OCI-LY7 (cell line): ENCODE data around the gene KMT5B. TPM values are rescaled to one million over a fixed set of nuclear protein-coding genes. Genes with fewer than 3 reads are reported as not detected.

ENCODE experiments used
- BruUV-seq: library from RNA; stranded (reverse); fragments of 400-500 nt; replicated peaks from 2 replicates; lab custom pipeline; 2021; lab: Mats Ljungman, UMichigan
- CTCF ChIA-PET: fragments of 300-600 bp; sonication (Branson Sonifier 250); formaldehyde crosslinking; loops from one replicate; lab custom pipeline; 2022; ENCODE audit warnings: antibody characterized with exemption; ENCODE audit not compliant: unreplicated experiment; lab: Charles Lee
- POLR2A ChIA-PET: fragments of 300-600 bp; sonication (Branson Sonifier 250); formaldehyde crosslinking; loops from one replicate; lab custom pipeline; 2022; ENCODE audit warnings: antibody characterized with exemption; lab: Charles Lee
- DNase-seq: peaks from one replicate; pipeline ENCODE4 v3.0.0-alpha.2; 2015; ENCODE audit warnings: low spot score
- H2AFZ ChIP-seq: fragments of 200-600 bp; sonication (generic), shearing (Covaris generic); 2 replicates; pipeline ENCODE4 v1.6.1; 2014; ENCODE audit warnings: mild to moderate bottlenecking, antibody characterized with exemption, low read length, moderate library complexity
- H3K27ac ChIP-seq: fragments of 200-600 bp; sonication (generic); 2 replicates; pipeline ENCODE4 v1.5.1; 2014; ENCODE audit warnings: mixed run types, low read depth, mild to moderate bottlenecking, moderate library complexity, low read length, inconsistent platforms; ENCODE audit not compliant: poor library complexity, severe bottlenecking
- H3K36me3 ChIP-seq: fragments of 200-600 bp; sonication (generic); 2 replicates; pipeline ENCODE4 v1.6.1; 2014; ENCODE audit warnings: mild to moderate bottlenecking, antibody characterized with exemption, low read length, moderate library complexity, mixed read lengths; ENCODE audit not compliant: insufficient read depth
- H3K4me1 ChIP-seq: fragments of 200-600 bp; sonication (generic); 2 replicates; pipeline ENCODE4 v1.5.1; 2014; ENCODE audit warnings: mild to moderate bottlenecking, low read length; ENCODE audit not compliant: insufficient read depth, poor library complexity, severe bottlenecking
- H3K4me2 ChIP-seq: fragments of 200-600 bp; sonication (generic); 2 replicates; pipeline ENCODE4 v1.6.1; 2014; ENCODE audit warnings: mild to moderate bottlenecking, low read length
- H3K4me3 ChIP-seq: fragments of 200-600 bp; sonication (generic); 2 replicates; pipeline ENCODE4 v1.5.1; 2014; ENCODE audit warnings: mild to moderate bottlenecking, low read depth, low read length; ENCODE audit not compliant: poor library complexity, severe bottlenecking
- H3K79me2 ChIP-seq: fragments of 200-600 bp; sonication (generic); 2 replicates; pipeline ENCODE4 v1.6.1; 2016; ENCODE audit warnings: low read depth, mild to moderate bottlenecking, low read length, moderate library complexity, mixed read lengths; ENCODE audit not compliant: insufficient read depth
- H3K9me2 ChIP-seq: fragments of 200-600 bp; sonication (generic); 2 replicates; pipeline ENCODE4 v1.6.1; 2016; ENCODE audit warnings: mild to moderate bottlenecking, low read length, mixed read lengths; ENCODE audit not compliant: insufficient read depth
- H3K9me3 ChIP-seq: fragments of 200-600 bp; sonication (generic); 2 replicates; pipeline ENCODE4 v1.6.1; 2014; ENCODE audit warnings: mild to moderate bottlenecking, mixed run types, low read length, mixed read lengths
- H4K20me1 ChIP-seq: fragments of 200-600 bp; sonication (generic); 2 replicates; pipeline ENCODE4 v1.6.1; 2014; ENCODE audit warnings: mild to moderate bottlenecking, antibody characterized with exemption, low read length, moderate library complexity, mixed read lengths; ENCODE audit not compliant: insufficient read depth
- CTCF ChIP-seq: fragments of 200-600 bp; sonication (generic); conservative IDR thresholded peaks from 2 replicates; pipeline ENCODE4 v1.5.1; 2014; ENCODE audit warnings: mild to moderate bottlenecking, antibody characterized with exemption, low read length, moderate library complexity, mixed read lengths
- EZH2phosphoT487 ChIP-seq: fragments of 200-600 bp; sonication (generic); IDR thresholded peaks from 2 replicates; pipeline ENCODE4 v1.6.1; 2018; ENCODE audit warnings: low read depth, borderline replicate concordance, mild to moderate bottlenecking, mixed run types, antibody characterized with exemption, low read length, moderate library complexity, mixed read lengths
- intact Hi-C: fragments of 100-400 bp; cut with micrococcal nuclease; formaldehyde crosslinking; loops from one replicate; pipeline ENCODE4 v1.10.0; 2022; ENCODE audit not compliant: unreplicated experiment
- total RNA-seq, 2 experiments: library from RNA; depleted of rRNA in 1 of 2; stranded (reverse); fragments of >200 nt in 1 of 2; shearing (Covaris generic) in 1 of 2; gene quantifications; 2 replicates each; pipeline ENCODE4 v1.2.3, GENCODE V29; 2014 to 2022

KMT5B gene
- total RNA-seq, 2 experiments from 2014 or later = 14.3 to 28.8 TPM

GRCh38 chr11:68173926-68174325 lies 39.2 kb downstream of the KMT5B start:
- POLR2A ChIA-PET = no interaction called here
- Histone ChIP-seq H3K4me3 (no peak overlapping the region), H3K4me1 (no peaks in the 10 kb centered on the region), H2AFZ (no peak overlapping the region), H3K9me3 (no peaks in the 10 kb centered on the region), H3K36me3 (peaks cover 52% of the 10 kb centered on the region), H3K4me2 (no peak overlapping the region), H3K79me2 (no peaks in the 10 kb centered on the region), H4K20me1 (no peaks in the 10 kb centered on the region), H3K27ac (no peak overlapping the region), H3K9me2 (no peaks in the 10 kb centered on the region)
- BruUV-seq = no TSS peak
- DNase-seq = no peak
- no peak for TF ChIP-seq EZH2phosphoT487
- intact Hi-C loops = no loop called here
- CTCF ChIA-PET = no interaction called here

- Histone ChIP-seq H2AFZ (no peak overlapping the region), H3K27ac (no peak overlapping the region), H3K79me2 (no peaks in the 10 kb centered on the region), H3K9me2 (no peaks in the 10 kb centered on the region), H3K9me3 (no peaks in the 10 kb centered on the region), H3K4me1 (no peaks in the 10 kb centered on the region), H3K4me3 (no peak overlapping the region), H4K20me1 (no peaks in the 10 kb centered on the region), H3K4me2 (no peak overlapping the region), H3K36me3 (peaks cover 66% of the 10 kb centered on the region)
- intact Hi-C loops = no loop called here
- ChIA-PET CTCF (no interaction called here), POLR2A (interaction anchor here (1.0 kb wide), 1 partner anchor 24 kb away, joined by 4 read pairs; no protein-coding TSS in a partner anchor)
- BruUV-seq = no TSS peak
- TF ChIP-seq EZH2phosphoT487 (no peak), CTCF (no peak)
- no peak for DNase-seq
These were observed 43.7 kb downstream of the KMT5B start for GRCh38 chr11:68169442-68169841.

GRCh38 chr11:68168694-68169093 lies 44.4 kb downstream of the KMT5B start:
- Histone ChIP-seq H3K4me2 (no peak overlapping the region), H3K4me1 (peaks cover 3% of the 10 kb centered on the region), H3K79me2 (no peaks in the 10 kb centered on the region), H2AFZ (no peak overlapping the region), H3K4me3 (no peak overlapping the region), H3K9me2 (no peaks in the 10 kb centered on the region), H4K20me1 (no peaks in the 10 kb centered on the region), H3K36me3 (peaks cover 58% of the 10 kb centered on the region), H3K9me3 (no peaks in the 10 kb centered on the region), H3K27ac (no peak overlapping the region)
- TF ChIP-seq EZH2phosphoT487 = no peak
- no peak for TF ChIP-seq CTCF
- ChIA-PET CTCF (no interaction called here), POLR2A (interaction anchor here (1.0 kb wide), 1 partner anchor 25 kb away, joined by 4 read pairs; no protein-coding TSS in a partner anchor)
- no peak for DNase-seq
- intact Hi-C loops = no loop called here
- BruUV-seq = no TSS peak
